GM19035 (cell line): Measurements from ENCODE around the gene ROBO1.

Experiments used
- ATAC-seq: cut with Tn5 transposase; IDR thresholded peaks from one replicate; pipeline ENCODE4 v1.9.1; 2021; ENCODE audit not compliant: unreplicated experiment

The ROBO1 gene

GRCh38 chr3:79672075-79672474 is 95.7 kb downstream of the ROBO1 start:
- no peak for ATAC-seq

GRCh38 chr3:79670178-79670577 is 97.6 kb downstream of the ROBO1 start:
- ATAC-seq: no peak

GRCh38 chr3:79664455-79664854 is 103.3 kb downstream of the ROBO1 start:
- ATAC-seq: no peak

- no peak for ATAC-seq
Measured at GRCh38 chr3:79661896-79662295, 105.9 kb downstream of the ROBO1 start.

GRCh38 chr3:79657076-79657475 is 110.7 kb downstream of the ROBO1 start:
- ATAC-seq: no peak

- ATAC-seq: no peak
Measured at GRCh38 chr3:79654019-79654418, 113.8 kb downstream of the ROBO1 start.

GRCh38 chr3:79653266-79653830 is 114.5 kb downstream of the ROBO1 start:
- no peak for ATAC-seq

- no peak for ATAC-seq
Measured at GRCh38 chr3:79651536-79652065, 116.2 kb downstream of the ROBO1 start.

- ATAC-seq: no peak
Measured at GRCh38 chr3:79639855-79640254, 127.9 kb downstream of the ROBO1 start.

GRCh38 chr3:79636372-79636771 is 131.4 kb downstream of the ROBO1 start:
- no peak for ATAC-seq

- no peak for ATAC-seq
Measured at GRCh38 chr3:79632842-79633241, 135.0 kb downstream of the ROBO1 start.

- no peak for ATAC-seq
Measured at GRCh38 chr3:79618883-79619282, 148.9 kb downstream of the ROBO1 start.

- ATAC-seq: no peak
Measured at GRCh38 chr3:79606414-79606813, 161.4 kb downstream of the ROBO1 start.

- ATAC-seq: no peak
Measured at GRCh38 chr3:79604681-79605080, 163.1 kb downstream of the ROBO1 start.

GRCh38 chr3:79602385-79602784 is 165.4 kb downstream of the ROBO1 start:
- no peak for ATAC-seq

- no peak for ATAC-seq
Measured at GRCh38 chr3:79598594-79598993, 169.2 kb downstream of the ROBO1 start.

- no peak for ATAC-seq
Measured at GRCh38 chr3:79597709-79598108, 170.1 kb downstream of the ROBO1 start.

- ATAC-seq: no peak
Measured at GRCh38 chr3:79587150-79587549, 180.6 kb downstream of the ROBO1 start.

- no peak for ATAC-seq
Measured at GRCh38 chr3:79586232-79586631, 181.6 kb downstream of the ROBO1 start.

- no peak for ATAC-seq
Measured at GRCh38 chr3:79572930-79573329, 194.9 kb downstream of the ROBO1 start.

- ATAC-seq: no peak
Measured at GRCh38 chr3:79568938-79569337, 198.9 kb downstream of the ROBO1 start.

- ATAC-seq: no peak
Measured at GRCh38 chr3:79564192-79564591, 203.6 kb downstream of the ROBO1 start.

- ATAC-seq: no peak
Measured at GRCh38 chr3:79560698-79561097, 207.1 kb downstream of the ROBO1 start.
